A549 (cell line): ENCODE results near the gene RASGRF1. TPM values are rescaled to one million over a fixed set of nuclear protein-coding genes. Genes with fewer than 3 reads are reported as not detected.
A peak's percentile ranks its signal among the peaks of the same experiment; 100 is the strongest.

ENCODE experiments used
- ATAC-seq, 2 experiments: fragments of 200-7000 bp in 1 of 2; fragments of >200 bp in 1 of 2; cut with Nextera tagmentation in 1 of 2; cut with Tn5 transposase in 1 of 2; 3 replicates each; pipeline versions ENCODE4 v1.8.0 to v1.9.1; 2018 to 2020; ENCODE audit warnings: mild to moderate bottlenecking in 1 of 2, moderate library complexity in 1 of 2
- CTCF ChIA-PET: fragments of 300-600 bp; sonication (Branson Sonifier 250); formaldehyde crosslinking; extraction: SDS; loops from one replicate; lab custom pipeline; 2021; ENCODE audit warnings: antibody characterized with exemption, inconsistent platforms; lab: Yijun Ruan, JAX
- POLR2A ChIA-PET: fragments of 350-600 bp; formaldehyde crosslinking; extraction: SDS; loops from one replicate; lab custom pipeline; 2021; ENCODE audit warnings: antibody characterized with exemption, inconsistent platforms; lab: Yijun Ruan, JAX
- DNase-seq, 2 experiments: peaks; one replicate each; pipeline versions ENCODE4 v3.0.0 to v3.0.0-alpha.2; 2011 to 2016; ENCODE audit warnings: low read depth in 1 of 2, low spot score in 1 of 2
- FAIRE-seq: peaks from 2 replicates; lab custom pipeline; 2011; peaks lifted over from hg19 to GRCh38; lab: Jason Lieb, UNC
- H3K27ac ChIP-seq, 2 experiments: fragments of >200 bp; sonication (Bioruptor Twin); formaldehyde crosslinking; 3 replicates each; pipeline ENCODE4 v1.5.1; 2016 to 2017
- H3K4me1 ChIP-seq: fragments of >200 bp; sonication (Bioruptor Twin); formaldehyde crosslinking; 3 replicates; pipeline ENCODE4 v1.6.1; 2016
- H3K4me2 ChIP-seq: fragments of >200 bp; sonication (Bioruptor Twin); formaldehyde crosslinking; 3 replicates; pipeline ENCODE4 v1.6.1; 2016
- H3K4me3 ChIP-seq: fragments of >200 bp; sonication (Bioruptor Twin); formaldehyde crosslinking; 3 replicates; pipeline ENCODE4 v1.5.1; 2016
- H3K9me3 ChIP-seq: fragments of >200 bp; sonication (Bioruptor Twin); formaldehyde crosslinking; 3 replicates; pipeline ENCODE4 v1.6.1; 2016
- E2F6 ChIP-seq: IDR thresholded peaks from 2 replicates; pipeline ENCODE4 v1.6.1; 2012; ENCODE audit warnings: low read depth, borderline replicate concordance
- EHF ChIP-seq: fragments of 250-450 bp; sonication (Bioruptor Pico); IDR thresholded peaks from 2 replicates; pipeline ENCODE4 v1.5.0; 2020; ENCODE audit warnings: mild to moderate bottlenecking
- ESRRA ChIP-seq: fragments of 150-350 bp; IDR thresholded peaks from 2 replicates; pipeline ENCODE4 v1.6.1; 2014; ENCODE audit warnings: mild to moderate bottlenecking, low read length, borderline replicate concordance
- FOSL2 ChIP-seq, 2 experiments: fragments of 450-650 bp in 1 of 2; fragments of >200 bp in 1 of 2; sonication (Bioruptor Twin) in 1 of 2; formaldehyde crosslinking; IDR thresholded peaks; 2 replicates each; pipeline versions ENCODE4 v1.5.0 to v1.6.1; 2016 to 2020; ENCODE audit warnings: mild to moderate bottlenecking in 1 of 2, moderate library complexity in 1 of 2
- GATA3 ChIP-seq: IDR thresholded peaks from 2 replicates; pipeline ENCODE4 v1.6.1; 2012; ENCODE audit warnings: borderline replicate concordance
- HDAC2 ChIP-seq: fragments of 200-600 bp; sonication (generic); IDR thresholded peaks from 2 replicates; pipeline ENCODE4 v1.6.1; 2016
- HES2 ChIP-seq: fragments of >200 bp; sonication (Bioruptor Twin); formaldehyde crosslinking; IDR thresholded peaks from 2 replicates; pipeline ENCODE4 v1.6.1; 2016
- HOXA7 ChIP-seq: fragments of 250-450 bp; sonication (Bioruptor Pico); IDR thresholded peaks from 2 replicates; pipeline ENCODE4 v1.5.0; 2020; ENCODE audit warnings: mild to moderate bottlenecking, moderate library complexity
- HOXB13 ChIP-seq: fragments of 250-450 bp; sonication (Bioruptor Pico); IDR thresholded peaks from 2 replicates; pipeline ENCODE4 v1.5.0; 2020; ENCODE audit warnings: low read depth, mild to moderate bottlenecking, moderate library complexity
- HOXB5 ChIP-seq: fragments of 250-450 bp; sonication (Bioruptor Pico); IDR thresholded peaks from 2 replicates; pipeline ENCODE4 v1.5.0; 2020; ENCODE audit warnings: mild to moderate bottlenecking, moderate library complexity
- KDM1A ChIP-seq: fragments of 200-600 bp; sonication (generic); IDR thresholded peaks from 2 replicates; pipeline ENCODE4 v1.6.1; 2016; ENCODE audit warnings: low read depth, mild to moderate bottlenecking
- NPAS2 ChIP-seq: fragments of 250-450 bp; sonication (Bioruptor Pico); IDR thresholded peaks from 2 replicates; pipeline ENCODE4 v1.8.0; 2022; ENCODE audit warnings: mild to moderate bottlenecking, moderate library complexity, borderline replicate concordance
- POLR2A ChIP-seq: IDR thresholded peaks from 2 replicates; pipeline ENCODE4 v1.6.1; 2012; ENCODE audit warnings: mild to moderate bottlenecking, low read length
- RAD21 ChIP-seq, 2 experiments: fragments of >200 bp in 1 of 2; sonication (Bioruptor Twin) in 1 of 2; formaldehyde crosslinking in 1 of 2; IDR thresholded peaks in 1 of 2; conservative IDR thresholded peaks in 1 of 2; 2 replicates in 1 of 2; 3 replicates in 1 of 2; pipeline ENCODE4 v1.6.1; 2012 to 2018; ENCODE audit warnings: inconsistent platforms in 1 of 2
- REST ChIP-seq: fragments of 200-600 bp; sonication (generic); IDR thresholded peaks from 2 replicates; pipeline ENCODE4 v1.6.1; 2016; ENCODE audit warnings: antibody characterized with exemption, mild to moderate bottlenecking, moderate library complexity
- RNF2 ChIP-seq: fragments of 200-600 bp; sonication (generic); IDR thresholded peaks from 2 replicates; pipeline ENCODE4 v1.6.1; 2016; ENCODE audit warnings: low read depth, mild to moderate bottlenecking, antibody characterized with exemption, moderate library complexity, borderline replicate concordance
- USF2 ChIP-seq: fragments of 450-650 bp; IDR thresholded peaks from 2 replicates; pipeline ENCODE4 v1.6.1; 2014; ENCODE audit warnings: antibody characterized with exemption
- ZC3H11A ChIP-seq: fragments of 450-650 bp; IDR thresholded peaks from 2 replicates; pipeline ENCODE4 v1.6.1; 2014; ENCODE audit warnings: antibody characterized with exemption, mild to moderate bottlenecking
- ZFP36 ChIP-seq: fragments of 450-650 bp; IDR thresholded peaks from 2 replicates; pipeline ENCODE4 v1.6.1; 2014; ENCODE audit warnings: borderline replicate concordance; ENCODE audit not compliant: partially characterized antibody
- ZNF302 ChIP-seq: fragments of 250-450 bp; sonication (Bioruptor Pico); IDR thresholded peaks from 2 replicates; pipeline ENCODE4 v1.9.0; 2021; ENCODE audit warnings: inconsistent platforms, mild to moderate bottlenecking, moderate library complexity
- ZSCAN20 ChIP-seq: fragments of 250-450 bp; sonication (Bioruptor Pico); IDR thresholded peaks from 2 replicates; pipeline ENCODE4 v1.8.0; 2022; ENCODE audit warnings: mild to moderate bottlenecking, moderate library complexity
- WGBS: methylation state at CpG from one replicate; pipeline ENCODE4 v1.1.6; 2017; ENCODE audit errors: missing lambda C conversion rate; 5-methylcytosine and 5-hydroxymethylcytosine counted together
- polyA plus RNA-seq, 4 experiments: library from polyadenylated mRNA; depleted of rRNA in 3 of 4; stranded (reverse); fragments of >200 nt; fragmentation: RNase III in 1 of 4; extraction: RNeasy Plus Mini Kit Qiagen cat#74134 plus additional on column Dnase treatment in 1 of 4; gene quantifications; 2 replicates in 3 of 4; 3 replicates in 1 of 4; pipeline ENCODE4 v1.2.3, GENCODE V29; 2011 to 2017

The RASGRF1 gene
- polyA plus RNA-seq, 2 of the 4 experiments (the other 2 are of a cell fraction), result 0.13 to 0.21 TPM

GRCh38 chr15:78915341-78916087 is 175.1 kb downstream of the RASGRF1 start:
- Histone ChIP-seq H3K9me3 (no peaks in the 10 kb centered on the region), H3K4me2 (no peak overlapping the region), H3K27ac (peak overlapping the region in 1 of 2 experiments; percentile 58; a peak in 3 of 6 replicates), H3K4me1 (peaks cover 13% of the 10 kb centered on the region; the same call in 2 of the 3 replicates), H3K4me3 (no peak overlapping the region)
- TF ChIP-seq FOSL2 (IDR thresholded peaks at IDR 0.05) (no peak), FOSL2 (CRISPR knock-in tag; IDR thresholded peaks at IDR 0.05) (no peak), HDAC2 (no peak), HOXA7 (CRISPR knock-in tag) (no peak), ZNF302 (no peak)
- FAIRE-seq, result no peak
- ChIA-PET POLR2A (no interaction called here), CTCF (interaction anchor here (0.6 to 5.1 kb wide), 7 partner anchors 8 to 269 kb away, joined by 3 to 34 read pairs (median 11); no protein-coding TSS in a partner anchor)
- no peak for DNase-seq
- ATAC-seq, result peak; percentile 7; a peak in 3 of 6 replicates
- WGBS, result 92% methylated on average over 12 of the region's 12 CpGs

GRCh38 chr15:78914027-78914764 is 176.4 kb downstream of the RASGRF1 start:
- peak; percentile 48 to 56 for ATAC-seq
- CTCF ChIA-PET, result interaction anchor here (0.8 to 5.1 kb wide), 12 partner anchors 9 to 270 kb away, joined by 3 to 34 read pairs (median 4); no protein-coding TSS in a partner anchor
- no peak overlapping the region for H3K4me2 ChIP-seq

GRCh38 chr15:78913012-78913411 is 177.6 kb downstream of the RASGRF1 start:
- no peak overlapping the region for H3K27ac ChIP-seq
- no peak overlapping the region for H3K4me3 ChIP-seq
- no peak for FAIRE-seq
- no peak for ATAC-seq
- POLR2A ChIA-PET, result no interaction called here
- no peak for DNase-seq
- 94% methylated on average over 3 of the region's 3 CpGs for WGBS
- H3K9me3 ChIP-seq, result no peaks in the 10 kb centered on the region
- CTCF ChIA-PET, result interaction anchor here (0.7 to 9.5 kb wide), 7 partner anchors 9 to 270 kb away, joined by 3 to 150 read pairs (median 11); no protein-coding TSS in a partner anchor
- H3K4me2 ChIP-seq, result no peak overlapping the region
- H3K4me1 ChIP-seq, result peaks cover 13% of the 10 kb centered on the region; the same call in 2 of the 3 replicates
- TF ChIP-seq GATA3 (no peak), EHF (CRISPR knock-in tag) (no peak), ESRRA (no peak), USF2 (no peak), NPAS2 (CRISPR knock-in tag) (no peak), HOXB5 (CRISPR knock-in tag) (no peak), ZFP36 (no peak), ZSCAN20 (CRISPR knock-in tag) (no peak), KDM1A (no peak), ZC3H11A (no peak), FOSL2 (IDR thresholded peaks at IDR 0.05) (no peak), FOSL2 (CRISPR knock-in tag; IDR thresholded peaks at IDR 0.05) (no peak), REST (no peak), HES2 (no peak), E2F6 (no peak), HOXB13 (no peak), RNF2 (no peak)

More at GRCh38 chr15:78914027-78914764, 176.4 kb downstream of the RASGRF1 start:
- TF ChIP-seq POLR2A (no peak), NPAS2 (CRISPR knock-in tag) (no peak), USF2 (no peak), RAD21 (conservative IDR thresholded peaks at IDR 0.05 in 1 of 2, IDR thresholded peaks at IDR 0.05 in 1 of 2) (peak; percentile 13 to 40; a peak in 2 of 5 replicates), HOXB13 (no peak)
- TF ChIP-seq, all 56 proteins: peak for 1
- Histone ChIP-seq H3K9me3 (no peaks in the 10 kb centered on the region), H3K4me1 (peaks cover 13% of the 10 kb centered on the region; the same call in 2 of the 3 replicates), H3K27ac (no peak overlapping the region), H3K4me3 (no peak overlapping the region)
- POLR2A ChIA-PET, result no interaction called here
- WGBS, result 91% methylated on average over 13 of the region's 13 CpGs
- DNase-seq (peak; percentile 43 to 50), FAIRE-seq (no peak)
